AG04450 (cell line): Measurements from ENCODE around the gene RICTOR. TPM values are rescaled to one million over a fixed set of nuclear protein-coding genes. Genes with fewer than 3 reads are reported as not detected.
A peak's percentile ranks its signal among the peaks of the same experiment; 100 is the strongest.

Experiments used
- CTCF ChIA-PET: fragments of 300-600, 350-600 bp; formaldehyde crosslinking; extraction: SDS; loops from one replicate; lab custom pipeline; 2022; ENCODE audit warnings: antibody characterized with exemption, inconsistent platforms; lab: Charles Lee
- POLR2A ChIA-PET: fragments of 350-600 bp; formaldehyde crosslinking; extraction: SDS; loops from one replicate; lab custom pipeline; 2021; ENCODE audit warnings: antibody characterized with exemption, inconsistent platforms; lab: Yijun Ruan, JAX
- DNase-seq: peaks from one replicate; pipeline ENCODE4 v3.0.0-alpha.2; 2011; ENCODE audit warnings: low read depth, low spot score
- H3K27ac ChIP-seq: one replicate; pipeline ENCODE4 v1.5.1; 2012; ENCODE audit warnings: low read depth, low read length, control low read depth
- H3K27me3 ChIP-seq: one replicate; pipeline ENCODE4 v1.6.0; 2012; ENCODE audit warnings: low read length; ENCODE audit not compliant: control insufficient read depth, insufficient read depth
- H3K4me3 ChIP-seq: 2 replicates; pipeline ENCODE4 v1.5.1; 2011; ENCODE audit warnings: mild to moderate bottlenecking, low read depth, low read length, control low read depth
- H3K9me3 ChIP-seq: 2 replicates; pipeline ENCODE4 v1.5.1; 2012; ENCODE audit warnings: low read length; ENCODE audit not compliant: control insufficient read depth, insufficient read depth
- polyA minus RNA-seq: library from RNA; depleted of rRNA, polyadenylated mRNA; stranded (reverse); fragments of >200 nt; gene quantifications from 2 replicates; pipeline ENCODE4 v1.2.3, GENCODE V29; 2011; rRNA and poly(A)+ RNA removed
- polyA plus RNA-seq: library from polyadenylated mRNA; depleted of rRNA; stranded (reverse); fragments of >200 nt; gene quantifications from 2 replicates; pipeline ENCODE4 v1.2.3, GENCODE V29; 2011; rRNA removed
- TF ChIP-seq, protein P1 (sequence below): IDR thresholded peaks from 2 replicates; pipeline ENCODE4 v1.5.1; 2011; ENCODE audit warnings: low read depth, low read length, control low read depth, inconsistent platforms

RICTOR gene, protein sequence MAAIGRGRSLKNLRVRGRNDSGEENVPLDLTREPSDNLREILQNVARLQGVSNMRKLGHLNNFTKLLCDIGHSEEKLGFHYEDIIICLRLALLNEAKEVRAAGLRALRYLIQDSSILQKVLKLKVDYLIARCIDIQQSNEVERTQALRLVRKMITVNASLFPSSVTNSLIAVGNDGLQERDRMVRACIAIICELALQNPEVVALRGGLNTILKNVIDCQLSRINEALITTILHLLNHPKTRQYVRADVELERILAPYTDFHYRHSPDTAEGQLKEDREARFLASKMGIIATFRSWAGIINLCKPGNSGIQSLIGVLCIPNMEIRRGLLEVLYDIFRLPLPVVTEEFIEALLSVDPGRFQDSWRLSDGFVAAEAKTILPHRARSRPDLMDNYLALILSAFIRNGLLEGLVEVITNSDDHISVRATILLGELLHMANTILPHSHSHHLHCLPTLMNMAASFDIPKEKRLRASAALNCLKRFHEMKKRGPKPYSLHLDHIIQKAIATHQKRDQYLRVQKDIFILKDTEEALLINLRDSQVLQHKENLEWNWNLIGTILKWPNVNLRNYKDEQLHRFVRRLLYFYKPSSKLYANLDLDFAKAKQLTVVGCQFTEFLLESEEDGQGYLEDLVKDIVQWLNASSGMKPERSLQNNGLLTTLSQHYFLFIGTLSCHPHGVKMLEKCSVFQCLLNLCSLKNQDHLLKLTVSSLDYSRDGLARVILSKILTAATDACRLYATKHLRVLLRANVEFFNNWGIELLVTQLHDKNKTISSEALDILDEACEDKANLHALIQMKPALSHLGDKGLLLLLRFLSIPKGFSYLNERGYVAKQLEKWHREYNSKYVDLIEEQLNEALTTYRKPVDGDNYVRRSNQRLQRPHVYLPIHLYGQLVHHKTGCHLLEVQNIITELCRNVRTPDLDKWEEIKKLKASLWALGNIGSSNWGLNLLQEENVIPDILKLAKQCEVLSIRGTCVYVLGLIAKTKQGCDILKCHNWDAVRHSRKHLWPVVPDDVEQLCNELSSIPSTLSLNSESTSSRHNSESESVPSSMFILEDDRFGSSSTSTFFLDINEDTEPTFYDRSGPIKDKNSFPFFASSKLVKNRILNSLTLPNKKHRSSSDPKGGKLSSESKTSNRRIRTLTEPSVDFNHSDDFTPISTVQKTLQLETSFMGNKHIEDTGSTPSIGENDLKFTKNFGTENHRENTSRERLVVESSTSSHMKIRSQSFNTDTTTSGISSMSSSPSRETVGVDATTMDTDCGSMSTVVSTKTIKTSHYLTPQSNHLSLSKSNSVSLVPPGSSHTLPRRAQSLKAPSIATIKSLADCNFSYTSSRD (N-terminal part only)
- 9.9 and 15.6 TPM in 2 replicates for polyA plus RNA-seq
- polyA minus RNA-seq: 34.3 and 65.9 TPM in 2 replicates

DNA sequence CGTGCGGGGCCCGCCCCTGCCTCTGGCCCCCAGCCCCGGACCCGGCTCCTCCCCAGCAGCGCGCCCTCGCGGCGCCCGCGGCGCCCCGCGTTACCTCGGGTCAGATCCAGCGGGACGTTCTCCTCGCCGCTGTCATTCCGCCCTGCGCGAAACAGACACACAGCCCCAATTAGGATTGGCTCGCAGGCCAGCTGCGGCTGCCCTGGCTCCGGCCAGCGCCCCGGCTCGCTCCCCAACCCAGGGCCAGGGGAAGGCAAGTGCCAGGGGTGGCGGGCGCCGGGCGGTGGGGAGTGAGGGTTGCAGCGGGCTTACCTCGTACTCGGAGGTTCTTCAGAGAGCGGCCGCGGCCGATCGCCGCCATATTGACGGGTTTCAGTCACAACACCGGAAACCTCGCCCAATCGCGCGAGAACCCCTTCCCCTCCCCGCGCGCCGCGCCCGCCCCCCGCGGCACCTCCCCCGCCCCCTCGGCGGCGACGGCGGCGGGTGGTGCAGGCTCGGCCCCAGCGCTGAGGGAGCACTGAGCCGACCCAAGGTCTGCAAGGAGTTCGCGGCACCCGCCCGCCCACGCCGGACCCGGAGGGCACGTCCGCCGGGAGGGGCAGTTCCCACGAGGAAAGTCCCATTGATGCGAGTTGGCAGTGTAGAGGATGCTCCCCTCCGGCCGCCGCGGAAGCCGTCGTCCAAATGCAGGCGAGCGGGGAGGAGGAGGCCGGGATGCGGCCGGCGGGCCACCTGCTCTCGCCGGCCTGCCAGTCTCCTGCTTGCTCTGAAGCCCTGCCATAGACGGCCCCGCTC is at the start of gene RICTOR:
TSS of gene RICTOR (minus strand) at position 383 of the 798 bp plus-strand sequence. CDS start at position 361, 22 bp downstream.
- Histone ChIP-seq H3K27ac (peak within 1 kb of the TSS; percentile 89), H3K4me3 (peak within 1 kb of the TSS; percentile 86), H3K27me3 (no peaks in the 10 kb centered on the region), H3K9me3 (no peaks in the 10 kb centered on the region; the same call in 1 of the 2 replicates)
- peak; percentile 41 for DNase-seq
- TF ChIP-seq, protein P1, sequence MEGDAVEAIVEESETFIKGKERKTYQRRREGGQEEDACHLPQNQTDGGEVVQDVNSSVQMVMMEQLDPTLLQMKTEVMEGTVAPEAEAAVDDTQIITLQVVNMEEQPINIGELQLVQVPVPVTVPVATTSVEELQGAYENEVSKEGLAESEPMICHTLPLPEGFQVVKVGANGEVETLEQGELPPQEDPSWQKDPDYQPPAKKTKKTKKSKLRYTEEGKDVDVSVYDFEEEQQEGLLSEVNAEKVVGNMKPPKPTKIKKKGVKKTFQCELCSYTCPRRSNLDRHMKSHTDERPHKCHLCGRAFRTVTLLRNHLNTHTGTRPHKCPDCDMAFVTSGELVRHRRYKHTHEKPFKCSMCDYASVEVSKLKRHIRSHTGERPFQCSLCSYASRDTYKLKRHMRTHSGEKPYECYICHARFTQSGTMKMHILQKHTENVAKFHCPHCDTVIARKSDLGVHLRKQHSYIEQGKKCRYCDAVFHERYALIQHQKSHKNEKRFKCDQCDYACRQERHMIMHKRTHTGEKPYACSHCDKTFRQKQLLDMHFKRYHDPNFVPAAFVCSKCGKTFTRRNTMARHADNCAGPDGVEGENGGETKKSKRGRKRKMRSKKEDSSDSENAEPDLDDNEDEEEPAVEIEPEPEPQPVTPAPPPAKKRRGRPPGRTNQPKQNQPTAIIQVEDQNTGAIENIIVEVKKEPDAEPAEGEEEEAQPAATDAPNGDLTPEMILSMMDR: no peak
- CTCF ChIA-PET: interaction anchor here (0.5 kb wide), 1 partner anchor 605 kb away, joined by 3 read pairs; no protein-coding TSS in a partner anchor
- POLR2A ChIA-PET: no interaction called here

DNA sequence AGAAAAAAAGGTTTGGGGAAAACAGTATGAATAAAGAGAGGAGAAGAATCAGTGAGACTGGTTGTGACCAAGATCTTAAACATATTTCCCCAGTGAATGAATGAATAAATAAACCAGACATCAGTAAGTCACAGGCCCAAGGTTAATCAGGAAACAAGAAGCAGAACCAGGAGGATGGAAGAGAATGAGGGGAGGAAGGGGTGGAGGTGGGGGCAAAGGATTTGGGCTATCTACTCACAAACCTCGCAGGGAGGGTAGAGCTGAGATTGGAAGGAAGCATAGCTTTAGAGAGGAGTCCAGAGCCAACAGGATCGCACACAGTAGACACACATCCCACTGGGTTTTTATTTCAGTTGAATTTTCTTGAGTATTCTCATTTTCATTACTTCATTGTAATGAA is 47.7 kb upstream of the RICTOR start:
- Histone ChIP-seq H3K4me3 (no peak overlapping the region), H3K27me3 (no peaks in the 10 kb centered on the region), H3K27ac (no peak overlapping the region), H3K9me3 (no peaks in the 10 kb centered on the region)
- CTCF ChIA-PET: interaction anchor here (1.0 to 1.5 kb wide), 2 partner anchors 95 to 254 kb away, joined by 3 to 5 read pairs; no protein-coding TSS in a partner anchor
- no peak for DNase-seq
- POLR2A ChIA-PET: no interaction called here
- TF ChIP-seq, protein P1: no peak

DNA sequence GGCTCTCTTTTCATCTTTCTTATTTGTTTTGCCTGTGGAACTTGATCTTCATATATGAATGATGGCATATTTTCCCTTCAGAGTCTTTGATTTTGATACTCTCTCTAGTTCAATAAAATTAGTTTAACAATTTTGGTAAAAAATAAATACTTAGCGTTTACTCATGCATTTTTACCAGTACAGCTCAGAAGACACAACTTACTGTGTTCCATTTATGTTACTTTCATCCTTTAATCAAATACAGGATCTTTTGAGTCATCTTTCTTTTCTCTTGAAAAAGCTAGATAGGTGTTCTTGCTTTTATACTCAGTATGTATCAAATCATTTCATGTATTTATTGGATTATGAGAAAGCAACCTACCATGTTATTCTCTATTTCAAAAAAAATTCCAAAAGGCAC is 47.1 kb upstream of the RICTOR start:
- ChIA-PET POLR2A (no interaction called here), CTCF (interaction anchor here (1.0 to 1.5 kb wide), 2 partner anchors 96 to 255 kb away, joined by 3 to 5 read pairs; no protein-coding TSS in a partner anchor)
- Histone ChIP-seq H3K4me3 (no peak overlapping the region), H3K9me3 (no peaks in the 10 kb centered on the region), H3K27me3 (no peaks in the 10 kb centered on the region), H3K27ac (no peak overlapping the region)
- TF ChIP-seq, protein P1: no peak
- no peak for DNase-seq

DNA sequence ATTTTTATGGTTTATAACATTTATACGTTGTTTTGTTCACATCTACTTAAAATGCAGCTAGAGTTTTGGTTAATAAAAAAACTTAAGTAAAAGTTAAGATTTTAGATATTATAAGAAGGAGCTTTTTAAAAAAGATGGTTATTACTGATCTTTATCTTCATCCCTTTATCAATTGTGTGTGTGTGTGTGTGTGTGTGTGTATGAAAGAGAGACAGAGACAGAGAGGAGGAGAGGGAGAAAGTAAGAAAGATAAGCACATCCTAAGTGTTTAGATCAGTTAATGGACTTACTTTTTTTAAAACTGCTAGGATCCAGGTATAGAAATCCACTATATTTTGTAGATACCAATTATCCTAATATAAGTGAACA is 45.8 kb upstream of the RICTOR start:
- H3K4me3 ChIP-seq: no peak overlapping the region
- no peaks in the 10 kb centered on the region for H3K27me3 ChIP-seq
- TF ChIP-seq, protein P1: no peak
- POLR2A ChIA-PET: interaction anchor here (0.5 kb wide), 1 partner anchor 1711 kb away, joined by 3 read pairs; no protein-coding TSS in a partner anchor
- no peak overlapping the region for H3K27ac ChIP-seq
- H3K9me3 ChIP-seq: no peaks in the 10 kb centered on the region
- CTCF ChIA-PET: interaction anchor here (0.7 to 3.6 kb wide), 4 partner anchors 18 to 163 kb away, joined by 3 to 11 read pairs (median 4); no protein-coding TSS in a partner anchor
- no peak for DNase-seq
